GM18526 (cell line): Measurements from ENCODE around the gene CCDC154.

Experiments used
- POLR2A ChIP-seq: IDR thresholded peaks from 3 replicates; pipeline ENCODE4 v1.6.1; 2011; ENCODE audit not compliant: insufficient read length; ENCODE audit errors: extremely low read depth

The CCDC154 gene

GRCh38 chr16:1481906-1482835 is 37.8 kb upstream of the CCDC154 start:
- TF ChIP-seq POLR2A = no peak

- TF ChIP-seq POLR2A = no peak
Measured at GRCh38 chr16:1477033-1477432, 32.7 kb upstream of the CCDC154 start.

GRCh38 chr16:1475552-1476114 is 31.3 kb upstream of the CCDC154 start:
- no peak for TF ChIP-seq POLR2A

- peak; percentile 92 for TF ChIP-seq POLR2A
Measured at GRCh38 chr16:1474796-1475551, 30.6 kb upstream of the CCDC154 start, which contains the start of gene CLCN7. TSS of gene CLCN7 (minus strand) at chr16:1475028. CDS start at chr16:1474974, 54 bp downstream.

GRCh38 chr16:1474082-1474795 is 29.9 kb upstream of the CCDC154 start:
- TF ChIP-seq POLR2A = no peak

- TF ChIP-seq POLR2A = no peak
Measured at GRCh38 chr16:1472974-1473373, 28.6 kb upstream of the CCDC154 start.

GRCh38 chr16:1471569-1472194 is 27.3 kb upstream of the CCDC154 start:
- TF ChIP-seq POLR2A = no peak

GRCh38 chr16:1470481-1471251 is 26.3 kb upstream of the CCDC154 start:
- TF ChIP-seq POLR2A = no peak

GRCh38 chr16:1469693-1470201 is 25.4 kb upstream of the CCDC154 start:
- no peak for TF ChIP-seq POLR2A

GRCh38 chr16:1468426-1468810 is 24.1 kb upstream of the CCDC154 start:
- no peak for TF ChIP-seq POLR2A

GRCh38 chr16:1466968-1467521 is 22.7 kb upstream of the CCDC154 start:
- TF ChIP-seq POLR2A = no peak

- TF ChIP-seq POLR2A = no peak
Measured at GRCh38 chr16:1466054-1466453, 21.7 kb upstream of the CCDC154 start.

- no peak for TF ChIP-seq POLR2A
Measured at GRCh38 chr16:1465567-1465915, 21.2 kb upstream of the CCDC154 start.

- TF ChIP-seq POLR2A = no peak
Measured at GRCh38 chr16:1464894-1465566, 20.7 kb upstream of the CCDC154 start.
